B cell (primary cell): ENCODE measurements around the gene KRT5. TPM values are rescaled to one million over a fixed set of nuclear protein-coding genes. Genes with fewer than 3 reads are reported as not detected.

Experiments
- ATAC-seq: fragments of 200-7000 bp; cut with Tn5 transposase; one replicate; pipeline ENCODE4 v1.10.0; 2021; ENCODE audit warnings: low read depth, mild to moderate bottlenecking, moderate number of reproducible peaks, moderate library complexity
- CTCF ChIA-PET: fragments of 350-600 bp; sonication (Branson Sonifier 250); formaldehyde crosslinking; loops from one replicate; lab custom pipeline; 2021; ENCODE audit warnings: antibody characterized with exemption, inconsistent platforms; lab: Charles Lee
- POLR2A ChIA-PET: fragments of 350-600 bp; sonication (Branson Sonifier 250); formaldehyde crosslinking; loops from one replicate; lab custom pipeline; 2021; ENCODE audit warnings: antibody characterized with exemption; lab: Charles Lee
- DNase-seq: peaks from one replicate; pipeline ENCODE4 v3.0.0; 2013
- H2AFZ ChIP-seq: 2 replicates; pipeline ENCODE4 v1.6.1; 2012; ENCODE audit warnings: mild to moderate bottlenecking, low read depth, low read length; ENCODE audit not compliant: insufficient read depth, poor library complexity, severe bottlenecking
- H3K27ac ChIP-seq, 2 donors: 1 replicate in 1 of 2; 2 replicates in 1 of 2; pipeline ENCODE4 v1.5.1; 2012 to 2013; ENCODE audit warnings: low read length in 2 of 2, mild to moderate bottlenecking in 2 of 2, moderate library complexity in 1 of 2
- H3K27me3 ChIP-seq, 4 experiments: fragments of 200-600 bp in 1 of 4; sonication (generic) in 1 of 4; replicated peaks in 1 of 4; 1 replicate in 2 of 4; 2 replicates in 2 of 4; pipeline versions ENCODE4 v1.6.1 to v1.7.0; 2013 to 2016; ENCODE audit warnings: low read length in 3 of 4, mild to moderate bottlenecking in 2 of 4, mixed read lengths in 1 of 4, moderate library complexity in 1 of 4; ENCODE audit not compliant: insufficient read depth in 4 of 4, control insufficient read depth in 3 of 4; ENCODE audit errors: control extremely low read depth in 1 of 4
- H3K36me3 ChIP-seq, 2 experiments: replicated peaks in 1 of 2; 1 replicate in 1 of 2; 2 replicates in 1 of 2; pipeline versions ENCODE4 v1.6.1 to v1.7.1; 2013; ENCODE audit warnings: low read length in 1 of 2; ENCODE audit not compliant: insufficient read depth in 2 of 2, control insufficient read depth in 1 of 2; ENCODE audit errors: control extremely low read depth in 1 of 2, extremely low read depth in 1 of 2
- H3K4me1 ChIP-seq, 2 donors: fragments of 200-600 bp in 1 of 2; sonication (generic) in 1 of 2; 1 replicate in 1 of 2; 2 replicates in 1 of 2; pipeline versions ENCODE4 v1.5.1 to v1.6.1; 2013 to 2017; ENCODE audit warnings: low read length in 2 of 2; ENCODE audit not compliant: control insufficient read depth in 2 of 2, insufficient read depth in 2 of 2
- H3K4me2 ChIP-seq: replicated peaks from 2 replicates; pipeline ENCODE3; 2012; ENCODE audit warnings: mild to moderate bottlenecking, low read depth, low read length; ENCODE audit not compliant: poor library complexity, severe bottlenecking
- H3K4me3 ChIP-seq, 5 experiments: fragments of 200-600 bp in 1 of 5; sonication (generic) in 1 of 5; 1 replicate in 3 of 5; 2 replicates in 2 of 5; pipeline versions ENCODE4 v1.5.1 to v1.7.0; 2011 to 2016; ENCODE audit warnings: low read length in 4 of 5, mild to moderate bottlenecking in 4 of 5, low read depth in 2 of 5, control low read depth in 1 of 5, moderate library complexity in 1 of 5; ENCODE audit not compliant: insufficient read depth in 1 of 5; ENCODE audit errors: control extremely low read depth in 1 of 5, extremely low read depth in 1 of 5
- H3K79me2 ChIP-seq: fragments of 200-600 bp; sonication (generic); one replicate; pipeline ENCODE4 v1.6.0; 2016; ENCODE audit warnings: low read length; ENCODE audit not compliant: control insufficient read depth, insufficient read depth
- H3K9ac ChIP-seq: fragments of 200-600 bp; sonication (generic); 2 replicates; pipeline ENCODE4 v1.6.1; 2017; ENCODE audit warnings: mild to moderate bottlenecking, low read length, moderate library complexity
- H3K9me3 ChIP-seq, 3 donors: one replicate each; pipeline versions ENCODE4 v1.6.1 to v1.7.1; 2013; ENCODE audit warnings: low read length in 2 of 3; ENCODE audit not compliant: control insufficient read depth in 2 of 3, insufficient read depth in 1 of 3; ENCODE audit errors: control extremely low read depth in 1 of 3
- H4K20me1 ChIP-seq: 2 replicates; pipeline ENCODE4 v1.6.0; 2012; ENCODE audit warnings: mild to moderate bottlenecking, low read length; ENCODE audit not compliant: insufficient read depth, control insufficient read depth, poor library complexity, severe bottlenecking
- H3K27ac Mint-ChIP-seq: one replicate; pipeline ENCODE4 v1.8.0; 2021; ENCODE audit warnings: mixed read lengths
- H3K27me3 Mint-ChIP-seq: one replicate; pipeline ENCODE4 v1.8.0; 2021; ENCODE audit warnings: mixed read lengths
- H3K4me1 Mint-ChIP-seq: one replicate; pipeline ENCODE4 v1.8.0; 2021; ENCODE audit warnings: mixed read lengths
- H3K4me3 Mint-ChIP-seq: one replicate; pipeline ENCODE4 v1.8.0; 2021; ENCODE audit warnings: mixed read lengths
- H3K9me3 Mint-ChIP-seq: one replicate; pipeline ENCODE4 v1.8.0; 2022; ENCODE audit warnings: mixed read lengths; ENCODE audit not compliant: insufficient read depth
- CTCF ChIP-seq: fragments of 200-600 bp; IDR thresholded peaks from one replicate; pipeline ENCODE4 v1.8.0; 2022; ENCODE audit warnings: antibody characterized with exemption, mild to moderate bottlenecking
- EZH2 ChIP-seq: IDR thresholded peaks from 2 replicates; pipeline ENCODE4 v1.6.1; 2012; ENCODE audit warnings: borderline replicate concordance, low read depth, mild to moderate bottlenecking, moderate library complexity, low read length; ENCODE audit not compliant: insufficient read depth, poor library complexity, severe bottlenecking
- whole genome bisulfite sequencing: methylation state at CpG from one replicate; pipeline ENCODE4 v1.1.5; 2013; ENCODE audit warnings: missing lambda C conversion rate; ENCODE audit not compliant: insufficient coverage; 5-methylcytosine and 5-hydroxymethylcytosine counted together
- intact Hi-C: fragments of 100-400 bp; cut with micrococcal nuclease; formaldehyde crosslinking; loops from one replicate; pipeline ENCODE4 v1.10.0; 2022
- polyA plus RNA-seq: library from polyadenylated mRNA; depleted of rRNA; stranded (reverse); fragments of >200 nt; gene quantifications from 2 replicates; pipeline ENCODE4 v1.2.3, GENCODE V29; 2012
- total RNA-seq, 2 donors: library from RNA; stranded (reverse); fragments of 120-200 nt in 1 of 2; gene quantifications; 1 replicate in 1 of 2; 2 replicates in 1 of 2; pipeline versions ENCODE4 v1.2.3 to v1.2.4, GENCODE V29; 2013 to 2022

KRT5 gene
- total and polyA plus RNA-seq, 2 donors (not counting 1 experiment from before 2014, with no cell fraction given): not detected

- no peaks in the 10 kb centered on the region for H3K9me3 ChIP-seq
- no peaks in the 10 kb centered on the region for H3K4me1 Mint-ChIP-seq
- H3K4me1 ChIP-seq: no peaks in the 10 kb centered on the region
- H3K4me2 ChIP-seq: no peak overlapping the region
- H3K27ac ChIP-seq: no peak overlapping the region
- H3K79me2 ChIP-seq: no peaks in the 10 kb centered on the region
- no peak overlapping the region for H2AFZ ChIP-seq
- H3K27ac Mint-ChIP-seq: no peak overlapping the region
- CTCF ChIA-PET: no interaction called here
- H3K9me3 Mint-ChIP-seq: no peaks in the 10 kb centered on the region
- ATAC-seq (no peak), DNase-seq (no peak)
- no peaks in the 10 kb centered on the region for H3K36me3 ChIP-seq
- H4K20me1 ChIP-seq: no peaks in the 10 kb centered on the region
- H3K4me3 Mint-ChIP-seq: no peak overlapping the region
- no peaks in the 10 kb centered on the region for H3K27me3 ChIP-seq
- POLR2A ChIA-PET: no interaction called here
- TF ChIP-seq CTCF (no peak), EZH2 (no peak)
- intact Hi-C loops: no loop called here
- no peak overlapping the region for H3K9ac ChIP-seq
- no peaks in the 10 kb centered on the region for H3K27me3 Mint-ChIP-seq
- H3K4me3 ChIP-seq: no peak overlapping the region
- 80% methylated on average over 1 of the region's 2 CpGs for WGBS
Measured at GRCh38 chr12:52530366-52530765, 10.2 kb upstream of the KRT5 start.

- no peaks in the 10 kb centered on the region for H3K79me2 ChIP-seq
- H4K20me1 ChIP-seq: no peaks in the 10 kb centered on the region
- TF ChIP-seq CTCF (no peak), EZH2 (no peak)
- H3K36me3 ChIP-seq: no peaks in the 10 kb centered on the region
- no peaks in the 10 kb centered on the region for H3K9me3 ChIP-seq
- no peak for DNase-seq
- ATAC-seq: no peak
- H3K9me3 Mint-ChIP-seq: no peaks in the 10 kb centered on the region
- no peak overlapping the region for H3K4me2 ChIP-seq
- no peaks in the 10 kb centered on the region for H3K27me3 Mint-ChIP-seq
- no peak overlapping the region for H3K27ac Mint-ChIP-seq
- H3K4me3 Mint-ChIP-seq: no peak overlapping the region
- no peaks in the 10 kb centered on the region for H3K4me1 ChIP-seq
- H2AFZ ChIP-seq: no peak overlapping the region
- no peak overlapping the region for H3K4me3 ChIP-seq
- H3K27ac ChIP-seq: no peak overlapping the region
- no peak overlapping the region for H3K9ac ChIP-seq
- no peaks in the 10 kb centered on the region for H3K27me3 ChIP-seq
- intact Hi-C loops: no loop called here
- ChIA-PET CTCF (no interaction called here), POLR2A (no interaction called here)
- WGBS: 100% methylated on average over 5 of the region's 9 CpGs
- H3K4me1 Mint-ChIP-seq: no peaks in the 10 kb centered on the region
Measured at GRCh38 chr12:52529846-52530245, 9.7 kb upstream of the KRT5 start.
